GM21381 (cell line): Measurements from ENCODE around the gene SLC27A1.
"Not testable (repeated sequence)": the region's sequence is repeated elsewhere in the genome, so short reads cannot be mapped to it uniquely, and the experiment has no call there.

Source experiments
- ATAC-seq: cut with Tn5 transposase; IDR thresholded peaks from one replicate; pipeline ENCODE4 v1.9.1; 2021; ENCODE audit warnings: mild to moderate bottlenecking, moderate library complexity; ENCODE audit not compliant: unreplicated experiment

SLC27A1 gene

GRCh38 chr19:17484520-17485185, 14.3 kb downstream of the SLC27A1 start:
- no peak for ATAC-seq

- no peak for ATAC-seq
Measured at GRCh38 chr19:17486545-17487240, 16.4 kb downstream of the SLC27A1 start.

GRCh38 chr19:17487284-17488121, 17.2 kb downstream of the SLC27A1 start:
- ATAC-seq: no peak

- ATAC-seq: no peak
Measured at GRCh38 chr19:17488593-17489391, 18.5 kb downstream of the SLC27A1 start.

- ATAC-seq: no peak
Measured at GRCh38 chr19:17489392-17490030, 19.2 kb downstream of the SLC27A1 start.

- ATAC-seq: no peak
Measured at GRCh38 chr19:17490411-17490810, 20.1 kb downstream of the SLC27A1 start.

GRCh38 chr19:17491287-17491686, 21.0 kb downstream of the SLC27A1 start:
- ATAC-seq: no peak

GRCh38 chr19:17495639-17496296, 25.4 kb downstream of the SLC27A1 start:
- ATAC-seq: no peak

GRCh38 chr19:17496337-17496997, 26.1 kb downstream of the SLC27A1 start:
- ATAC-seq: peak; percentile 65

GRCh38 chr19:17497149-17497798, 26.9 kb downstream of the SLC27A1 start:
- ATAC-seq: no peak

GRCh38 chr19:17499025-17499424, 28.7 kb downstream of the SLC27A1 start:
- not testable (repeated sequence) for ATAC-seq

GRCh38 chr19:17499648-17500446, 29.5 kb downstream of the SLC27A1 start:
- no peak for ATAC-seq

GRCh38 chr19:17500447-17501198, 30.3 kb downstream of the SLC27A1 start:
- ATAC-seq: no peak

GRCh38 chr19:17503240-17503639, 32.9 kb downstream of the SLC27A1 start:
- no peak for ATAC-seq

GRCh38 chr19:17504030-17504429, 33.7 kb downstream of the SLC27A1 start:
- ATAC-seq: no peak

- ATAC-seq: no peak
Measured at GRCh38 chr19:17504456-17504855, 34.1 kb downstream of the SLC27A1 start.

GRCh38 chr19:17505223-17505622, 34.9 kb downstream of the SLC27A1 start:
- ATAC-seq: no peak
